Posterior cingulate gyrus (tissue), 11 donors: ENCODE data around the gene SUGP1.
"Not testable (repeated sequence)": the region's sequence is repeated elsewhere in the genome, so short reads cannot be mapped to it uniquely, and the experiment has no call there.

Experiments
- DNase-seq, 10 donors: peaks; one replicate each; pipeline versions ENCODE4 v3.0.0 to v3.0.0-alpha.2; 2020 to 2021; ENCODE audit warnings: mixed read lengths in 3 of 10
- intact Hi-C: fragments of 100-400 bp; cut with DNase I; formaldehyde crosslinking; loops from one replicate; pipeline ENCODE4 v1.15.1; 2023

The SUGP1 gene, protein sequence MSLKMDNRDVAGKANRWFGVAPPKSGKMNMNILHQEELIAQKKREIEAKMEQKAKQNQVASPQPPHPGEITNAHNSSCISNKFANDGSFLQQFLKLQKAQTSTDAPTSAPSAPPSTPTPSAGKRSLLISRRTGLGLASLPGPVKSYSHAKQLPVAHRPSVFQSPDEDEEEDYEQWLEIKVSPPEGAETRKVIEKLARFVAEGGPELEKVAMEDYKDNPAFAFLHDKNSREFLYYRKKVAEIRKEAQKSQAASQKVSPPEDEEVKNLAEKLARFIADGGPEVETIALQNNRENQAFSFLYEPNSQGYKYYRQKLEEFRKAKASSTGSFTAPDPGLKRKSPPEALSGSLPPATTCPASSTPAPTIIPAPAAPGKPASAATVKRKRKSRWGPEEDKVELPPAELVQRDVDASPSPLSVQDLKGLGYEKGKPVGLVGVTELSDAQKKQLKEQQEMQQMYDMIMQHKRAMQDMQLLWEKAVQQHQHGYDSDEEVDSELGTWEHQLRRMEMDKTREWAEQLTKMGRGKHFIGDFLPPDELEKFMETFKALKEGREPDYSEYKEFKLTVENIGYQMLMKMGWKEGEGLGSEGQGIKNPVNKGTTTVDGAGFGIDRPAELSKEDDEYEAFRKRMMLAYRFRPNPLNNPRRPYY

GRCh38 chr19:19320361-19321140 is at the start of gene SUGP1, which contains the start of gene MAU2:
Gene SUGP1, minus strand, starts transcription at chr19:19320509. Its CDS starts 13 bp downstream, at chr19:19320496.
Gene MAU2, plus strand, starts transcription at chr19:19320829. Its CDS starts 31 bp downstream, at chr19:19320860.
- intact Hi-C loops: loop anchor here (2.0 to 10.0 kb wide), 3 partner anchors 64 to 286 kb away; partner anchors contain the start of genes ARMC6, NR2C2AP and SUGP2
- peak; percentile 76 to 99 (median 87) for DNase-seq

- intact Hi-C loops: loop anchor here (5.0 kb wide), 1 partner anchor 39 kb away; the partner anchor contains the start of gene GATAD2A
- no peak for DNase-seq
Observed at GRCh38 chr19:19368087-19368486, 47.8 kb upstream of the SUGP1 start.

DNA sequence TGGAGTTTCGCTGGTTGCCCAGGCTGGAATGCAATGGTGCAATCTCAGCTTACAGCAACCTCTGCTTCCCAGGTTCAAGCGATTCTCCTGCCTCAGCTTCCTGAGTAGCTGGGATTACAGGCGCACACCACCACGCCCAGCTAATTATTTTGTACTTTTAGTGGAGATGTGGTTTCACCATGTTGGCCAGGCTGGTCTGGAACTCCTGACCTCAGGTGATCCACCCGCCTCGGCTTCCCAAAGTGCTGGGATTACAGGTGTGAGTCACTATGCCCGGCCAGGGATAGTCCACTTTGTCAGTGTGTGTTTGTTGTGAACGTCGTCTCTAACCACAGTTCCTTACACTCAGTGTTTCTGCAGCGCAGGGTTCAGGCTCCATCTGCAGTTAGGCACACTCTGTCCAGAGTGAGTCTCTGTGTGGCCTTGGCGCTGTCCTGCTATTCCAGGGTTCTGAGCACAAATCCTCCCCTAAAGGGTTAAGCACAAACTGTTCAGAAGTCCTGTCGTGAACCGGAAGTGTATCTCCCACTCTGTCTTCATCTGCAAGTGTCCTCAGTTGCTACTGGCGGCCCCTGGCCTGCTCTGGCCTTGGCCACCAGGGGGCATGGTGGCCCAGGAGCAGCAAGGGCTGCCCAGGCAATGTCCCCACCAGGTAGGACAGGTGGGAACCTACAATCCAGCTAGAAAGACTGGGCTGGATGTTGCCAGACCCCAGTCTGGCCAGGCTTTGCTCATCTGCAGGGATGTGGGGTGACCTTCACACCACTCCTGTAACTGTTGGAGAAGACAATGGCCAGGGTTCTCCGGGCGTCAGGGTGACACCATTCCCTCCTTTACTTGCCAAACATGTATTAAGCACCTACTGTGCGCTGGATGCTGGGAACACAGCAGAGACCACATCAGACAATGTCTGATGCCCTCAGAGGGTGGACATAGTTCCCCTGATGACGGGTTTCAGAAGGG is 46.4 kb upstream of the SUGP1 start:
- intact Hi-C loops: loop anchor here (1.0 to 5.0 kb wide), 2 partner anchors 41 to 124 kb away; partner anchors contain the start of gene GATAD2A

DNA sequence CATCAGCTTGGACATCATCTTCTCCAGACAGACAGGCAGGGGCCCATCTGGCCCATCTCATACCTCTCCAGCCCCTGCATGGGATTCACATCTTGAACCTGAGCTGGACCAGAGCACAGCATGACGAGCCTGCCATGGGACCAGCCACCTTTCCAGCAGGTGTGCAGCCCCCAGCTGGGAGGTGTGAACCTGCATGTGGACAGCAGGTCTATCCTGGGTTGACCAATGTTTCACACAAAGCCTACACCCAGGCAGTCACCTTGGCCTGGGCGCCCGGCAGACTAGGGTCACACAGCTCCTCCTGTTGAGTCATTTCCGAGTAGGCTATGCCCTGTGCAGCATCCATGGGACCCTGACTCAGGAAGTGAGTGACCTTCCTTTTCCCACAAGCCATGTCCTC is 41.8 kb upstream of the SUGP1 start:
- intact Hi-C loops: no loop called here
- DNase-seq: no peak

More for the DNA sequence above, 46.4 kb upstream of the SUGP1 start:
- DNase-seq: peak in 6 of 10 donors; percentile 34 to 92 (median 50)

DNA sequence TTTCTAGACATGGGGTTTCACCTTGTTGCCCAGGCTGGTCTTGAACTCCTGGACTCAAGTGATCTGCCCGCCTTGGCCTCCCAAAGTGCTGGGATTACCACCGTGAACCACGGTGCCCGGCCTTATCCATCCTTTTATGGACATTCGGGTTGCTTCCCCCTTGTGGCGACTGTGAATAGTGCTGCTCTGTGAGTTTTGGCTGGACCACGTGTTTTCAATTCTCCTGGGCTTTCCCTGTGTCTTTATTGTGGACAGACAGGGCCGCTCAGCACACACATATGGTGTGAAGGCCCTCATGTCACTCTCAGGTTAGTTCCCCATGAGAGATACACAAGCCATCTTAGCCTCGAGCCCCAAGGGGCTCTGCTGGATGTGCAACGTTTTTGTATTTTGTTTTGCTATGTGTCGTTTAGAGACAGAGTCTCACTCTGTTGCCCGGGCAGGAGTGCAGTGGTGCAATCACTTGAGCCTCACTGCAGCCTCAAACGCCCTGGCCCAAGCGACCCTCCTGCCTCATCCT is 40.8 kb upstream of the SUGP1 start:
- intact Hi-C loops: no loop called here
- peak in 8 of 10 donors; percentile 49 to 94 (median 70) for DNase-seq

DNA sequence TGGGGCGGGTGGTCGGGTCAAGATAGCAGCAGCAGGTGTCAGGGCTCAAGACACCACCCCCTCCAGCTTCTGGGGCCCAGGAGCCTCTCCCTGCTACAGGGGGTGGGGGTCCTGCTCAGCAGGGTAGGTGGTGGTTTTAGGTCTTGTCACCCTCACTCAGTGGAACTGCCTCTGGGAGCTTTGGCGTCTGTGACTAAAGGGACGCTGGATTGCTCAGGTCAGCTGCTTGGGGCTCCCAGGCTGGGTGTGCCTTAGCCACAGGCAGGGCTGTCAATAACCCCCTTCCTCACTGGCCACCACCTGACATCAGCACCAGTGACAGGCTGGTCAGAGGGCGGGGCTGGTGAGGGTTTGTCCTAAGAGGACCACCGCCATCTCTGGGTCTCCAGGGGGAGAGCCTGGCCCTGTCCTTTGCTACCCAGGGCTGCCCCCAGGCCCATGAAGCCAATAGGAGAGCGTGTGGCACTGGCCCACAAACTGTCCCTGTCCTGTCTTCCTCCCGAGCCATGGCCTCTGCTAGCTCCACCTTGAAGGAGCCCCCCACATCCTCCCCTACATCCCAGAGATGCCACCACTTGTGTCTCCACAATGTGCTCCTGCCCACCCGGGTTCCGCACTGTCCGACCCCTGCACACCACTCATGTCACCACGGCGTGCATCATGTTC is 36.7 kb upstream of the SUGP1 start:
- intact Hi-C loops: no loop called here
- DNase-seq: no peak

DNA sequence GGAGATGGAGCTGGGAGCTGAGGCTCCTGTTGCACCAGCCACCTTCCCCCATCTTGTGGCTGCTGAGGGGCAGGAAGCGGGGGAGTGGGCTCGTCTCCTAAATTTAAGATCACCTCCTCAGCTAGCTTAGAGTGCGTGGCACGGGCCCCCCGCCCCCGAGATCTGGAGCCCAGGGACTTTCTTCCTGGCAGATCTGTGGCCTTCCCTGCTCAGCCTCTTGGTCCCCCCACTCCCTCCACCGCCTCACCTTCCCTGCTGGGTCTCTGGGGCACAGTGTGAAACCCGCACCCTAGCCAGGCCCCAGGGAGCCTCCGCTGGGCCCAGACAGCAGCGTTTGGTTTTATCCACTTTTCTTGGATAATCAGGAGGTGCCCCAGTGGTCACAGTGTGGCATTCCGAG is 36.2 kb upstream of the SUGP1 start:
- intact Hi-C loops: no loop called here
- DNase-seq: no peak

DNA sequence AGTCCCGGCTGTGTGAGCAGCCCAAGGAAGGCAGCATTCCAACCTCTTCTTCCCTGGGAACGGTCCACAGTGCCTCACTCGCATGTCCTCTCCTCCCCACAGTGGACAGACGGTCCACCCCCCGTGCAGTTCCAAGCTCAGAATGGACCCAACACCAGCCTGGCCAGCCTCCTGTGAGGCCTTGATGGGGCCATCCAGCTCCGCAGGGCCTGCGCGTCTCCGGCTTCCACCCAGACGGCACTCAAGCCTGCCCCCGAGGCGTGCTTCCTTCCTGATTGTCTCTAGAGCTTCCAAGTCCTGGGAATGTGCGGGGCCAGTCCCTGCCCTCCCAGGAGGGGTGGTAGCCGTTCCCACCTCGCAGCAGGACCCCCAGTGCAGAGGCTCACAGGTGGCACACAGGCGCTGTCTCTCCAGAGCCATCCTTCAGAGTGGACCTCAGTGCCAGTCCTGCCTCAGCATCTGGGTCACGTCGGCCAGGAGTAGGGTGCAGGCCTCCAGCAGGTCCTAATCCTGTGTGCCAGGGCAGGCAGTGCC is 35.4 kb upstream of the SUGP1 start:
- DNase-seq: peak in 1 of 10 donors; percentile 86
- intact Hi-C loops: no loop called here

- DNase-seq: peak in 1 of 10 donors; percentile 87
- intact Hi-C loops: no loop called here
Observed at GRCh38 chr19:19354932-19355331, 34.6 kb upstream of the SUGP1 start.

- intact Hi-C loops: no loop called here
- no peak for DNase-seq
Observed at GRCh38 chr19:19354007-19354406, 33.7 kb upstream of the SUGP1 start.

- no peak for DNase-seq
- intact Hi-C loops: no loop called here
Observed at GRCh38 chr19:19352823-19353222, 32.5 kb upstream of the SUGP1 start.

DNA sequence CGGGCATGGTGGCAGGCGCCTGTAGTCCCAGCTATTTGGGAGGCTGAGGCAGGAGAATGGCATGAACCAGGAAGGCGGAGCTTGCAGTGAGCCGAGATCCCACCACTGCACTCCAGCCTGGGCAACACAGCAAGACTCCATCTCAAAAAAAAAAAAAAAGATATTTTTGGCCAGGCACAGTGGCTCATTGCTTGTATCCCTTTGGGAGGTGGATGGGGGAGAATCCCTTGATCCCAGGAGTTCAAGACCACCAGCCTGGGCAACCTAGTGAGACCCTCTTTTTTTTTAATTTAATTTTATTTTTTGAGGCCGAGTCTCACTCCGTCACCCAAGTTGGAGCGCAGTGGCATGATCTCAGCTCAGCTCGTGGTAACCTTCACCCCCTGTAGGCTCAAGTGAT is 30.4 kb upstream of the SUGP1 start:
- intact Hi-C loops, DNase-seq: not testable (repeated sequence)

DNA sequence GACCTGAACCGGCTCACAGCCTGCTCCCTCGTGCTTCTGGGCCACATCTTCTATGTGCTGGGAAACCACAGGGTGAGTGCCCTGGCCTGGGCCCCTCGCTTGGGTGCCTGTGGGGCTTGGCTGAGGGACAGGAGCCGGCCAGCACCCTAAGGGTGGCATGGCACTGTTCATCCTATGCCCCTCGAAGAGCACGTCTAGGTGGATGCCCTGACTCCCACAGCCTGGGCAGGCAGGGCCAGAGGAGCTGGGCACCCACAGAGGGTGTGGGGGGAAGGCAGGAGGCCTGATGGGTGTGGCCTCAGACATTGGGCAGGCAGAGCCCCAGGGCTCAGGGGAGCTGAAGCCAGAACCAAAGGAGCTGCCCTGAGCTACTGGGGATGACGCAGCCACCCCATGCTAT is 29.1 kb upstream of the SUGP1 start:
- DNase-seq: no peak
- intact Hi-C loops: no loop called here

GRCh38 chr19:19348266-19348665 is 28.0 kb upstream of the SUGP1 start:
- DNase-seq: peak in 4 of 10 donors; percentile 26 to 84 (median 55)
- intact Hi-C loops: no loop called here

- intact Hi-C loops: no loop called here
- DNase-seq: no peak
Observed at GRCh38 chr19:19347401-19348110, 27.2 kb upstream of the SUGP1 start.

GRCh38 chr19:19345970-19346369 is 25.7 kb upstream of the SUGP1 start:
- intact Hi-C loops: no loop called here
- DNase-seq: no peak

GRCh38 chr19:19345232-19345631 is 24.9 kb upstream of the SUGP1 start:
- intact Hi-C loops: no loop called here
- DNase-seq: no peak

- no peak for DNase-seq
- intact Hi-C loops: no loop called here
Observed at GRCh38 chr19:19343762-19344161, 23.5 kb upstream of the SUGP1 start.
